ENCODE results near the gene MOSPD2.

GRCh38 chrX:14873676-14874049, 442 bp downstream of the MOSPD2 start:
- TF ChIP-seq MAX (IDR thresholded peaks at IDR 0.05; ENCODE audit: insufficient read depth, insufficient read length) (no peak), CTCF (IDR thresholded peaks at IDR 0.05; ENCODE audit: extremely low read depth in 1 of 2, insufficient read depth in 1 of 2, low read depth in 1 of 2, low read length in 2 of 2) (no peak), POLR2AphosphoS5 (IDR thresholded peaks at IDR 0.05; ENCODE audit: insufficient read depth, low read depth, low read length) (no peak)

Data from endothelial cell of umbilical vein (primary cell).